Mesodermal cell (in vitro differentiated cells): ENCODE measurements around the gene KRT33A.
"Not testable (repeated sequence)": the region's sequence is repeated elsewhere in the genome, so short reads cannot be mapped to it uniquely, and the experiment has no call there.

Experiments used
- H3K27ac ChIP-seq: 2 replicates; pipeline ENCODE4 v1.7.0; 2013; ENCODE audit warnings: mild to moderate bottlenecking, low read depth, low read length, moderate library complexity; ENCODE audit not compliant: severe bottlenecking
- H3K36me3 ChIP-seq: 2 replicates; pipeline ENCODE4 v1.7.1; 2013; ENCODE audit warnings: mild to moderate bottlenecking, low read length, moderate library complexity; ENCODE audit not compliant: control insufficient read depth, insufficient read depth
- H3K4me1 ChIP-seq: one replicate; pipeline ENCODE4 v1.7.1; 2013; ENCODE audit warnings: mild to moderate bottlenecking, low read length; ENCODE audit not compliant: insufficient read depth, control insufficient read depth, poor library complexity, severe bottlenecking
- H3K4me3 ChIP-seq: 2 replicates; pipeline ENCODE4 v1.7.0; 2013; ENCODE audit warnings: low read length, control low read depth, mild to moderate bottlenecking; ENCODE audit not compliant: insufficient read depth, poor library complexity, severe bottlenecking; ENCODE audit errors: extremely low read depth
- H3K9me3 ChIP-seq: 2 replicates; pipeline ENCODE4 v1.7.1; 2013; ENCODE audit warnings: mild to moderate bottlenecking, low read length, moderate library complexity; ENCODE audit not compliant: control insufficient read depth
- WGBS, 2 experiments: methylation state at CpG; one replicate each; pipeline ENCODE4 v1.1.5; 2013; ENCODE audit warnings: missing lambda C conversion rate in 2 of 2; ENCODE audit not compliant: insufficient coverage in 2 of 2; 5-methylcytosine and 5-hydroxymethylcytosine counted together

KRT33A gene

DNA sequence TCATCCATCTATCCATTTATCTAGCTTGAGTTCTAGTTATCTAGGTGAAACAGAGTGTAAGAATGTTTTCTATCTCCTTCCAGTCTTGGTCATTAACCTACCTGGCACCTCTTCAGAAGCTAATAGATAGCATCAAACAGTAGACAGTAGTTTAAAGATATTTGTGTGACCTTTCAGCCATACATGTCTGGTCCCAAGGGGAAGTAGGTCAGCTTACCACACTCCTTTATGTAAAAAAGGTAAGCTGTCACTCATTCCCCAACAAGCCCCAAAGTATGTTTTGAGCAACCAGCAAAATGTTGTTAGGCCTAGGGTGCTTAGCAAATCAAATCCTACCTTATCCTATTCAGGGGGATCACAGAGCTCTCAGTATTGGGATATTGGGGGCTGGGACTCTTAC lies 15.4 kb upstream of the KRT33A start:
- peaks cover 24% of the 10 kb centered on the region for H3K4me1 ChIP-seq
- no peaks in the 10 kb centered on the region for H3K36me3 ChIP-seq
- H3K4me3 ChIP-seq: no peak overlapping the region
- no peak overlapping the region for H3K27ac ChIP-seq
- H3K9me3 ChIP-seq: no peaks in the 10 kb centered on the region

DNA sequence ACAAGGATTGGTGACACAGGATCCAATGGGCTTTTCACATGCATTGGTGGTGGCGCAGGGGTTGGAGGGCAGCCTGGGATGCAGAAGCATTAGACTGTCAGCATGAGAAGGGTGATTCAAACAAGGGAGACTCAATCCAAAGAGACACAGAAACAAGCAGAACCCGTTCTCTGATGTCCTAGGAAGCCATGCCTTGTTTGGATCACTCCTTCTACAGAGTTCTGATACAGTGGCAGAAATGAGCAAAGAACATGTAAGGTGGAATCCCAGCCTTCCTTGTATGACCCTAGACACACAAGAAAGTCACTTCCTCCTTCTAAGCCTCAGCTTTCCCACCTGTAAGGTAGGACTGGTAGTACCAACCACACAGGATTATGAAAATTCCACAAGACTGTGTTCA lies 13.3 kb upstream of the KRT33A start:
- Histone ChIP-seq H3K4me1 (peaks cover 26% of the 10 kb centered on the region), H3K4me3 (no peak overlapping the region), H3K9me3 (no peaks in the 10 kb centered on the region), H3K36me3 (no peaks in the 10 kb centered on the region), H3K27ac (no peak overlapping the region)
- 94% methylated on average over 2 of the region's 2 CpGs for WGBS, 2 experiments

DNA sequence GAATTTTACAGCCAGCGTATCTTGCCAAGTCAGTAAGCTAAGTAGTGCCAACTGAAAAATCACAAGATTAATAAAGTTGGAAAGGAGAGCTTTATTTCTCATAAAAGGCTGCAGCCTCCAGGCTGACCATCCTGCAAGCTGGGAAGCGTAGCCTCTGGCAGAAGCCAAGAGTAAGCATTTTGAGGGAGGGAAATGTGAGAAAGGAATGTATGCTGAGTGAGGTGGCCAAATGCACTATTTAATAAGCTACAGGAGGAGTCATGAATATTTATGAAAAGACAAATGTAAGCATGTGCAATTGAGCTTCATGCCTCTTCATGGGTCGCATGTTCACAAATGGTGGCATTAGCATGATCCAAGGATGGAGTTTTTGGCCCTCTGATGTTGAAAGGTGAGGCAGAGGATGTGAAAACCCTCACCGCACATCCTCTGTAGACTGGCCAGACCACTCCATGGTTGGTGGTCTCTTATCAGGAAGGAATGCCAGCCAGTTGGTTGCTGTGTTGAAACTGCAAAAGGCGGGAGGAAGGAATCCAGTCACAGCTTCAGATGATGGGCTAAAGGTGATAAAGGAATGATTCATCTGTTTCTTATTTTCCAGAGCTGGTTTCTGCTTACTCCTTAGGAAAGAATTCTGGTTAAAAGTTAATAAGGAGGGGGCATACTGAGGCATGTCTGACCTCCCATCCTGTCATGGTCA lies 9.8 kb upstream of the KRT33A start:
- no peaks in the 10 kb centered on the region for H3K36me3 ChIP-seq
- 78 to 96% methylated on average over 3 to 4 of the region's 5 CpGs for WGBS, 2 experiments
- peak overlapping the region; percentile 85 for H3K27ac ChIP-seq
- H3K4me3 ChIP-seq: no peak overlapping the region
- peaks cover 7% of the 10 kb centered on the region for H3K4me1 ChIP-seq
- no peaks in the 10 kb centered on the region for H3K9me3 ChIP-seq

GRCh38 chr17:41354536-41354935 lies 3.9 kb upstream of the KRT33A start:
- 100% methylated on average over 1 of the region's 4 CpGs; no CpG with 5 or more reads in 1 of the 2 experiments for WGBS, 2 experiments

DNA sequence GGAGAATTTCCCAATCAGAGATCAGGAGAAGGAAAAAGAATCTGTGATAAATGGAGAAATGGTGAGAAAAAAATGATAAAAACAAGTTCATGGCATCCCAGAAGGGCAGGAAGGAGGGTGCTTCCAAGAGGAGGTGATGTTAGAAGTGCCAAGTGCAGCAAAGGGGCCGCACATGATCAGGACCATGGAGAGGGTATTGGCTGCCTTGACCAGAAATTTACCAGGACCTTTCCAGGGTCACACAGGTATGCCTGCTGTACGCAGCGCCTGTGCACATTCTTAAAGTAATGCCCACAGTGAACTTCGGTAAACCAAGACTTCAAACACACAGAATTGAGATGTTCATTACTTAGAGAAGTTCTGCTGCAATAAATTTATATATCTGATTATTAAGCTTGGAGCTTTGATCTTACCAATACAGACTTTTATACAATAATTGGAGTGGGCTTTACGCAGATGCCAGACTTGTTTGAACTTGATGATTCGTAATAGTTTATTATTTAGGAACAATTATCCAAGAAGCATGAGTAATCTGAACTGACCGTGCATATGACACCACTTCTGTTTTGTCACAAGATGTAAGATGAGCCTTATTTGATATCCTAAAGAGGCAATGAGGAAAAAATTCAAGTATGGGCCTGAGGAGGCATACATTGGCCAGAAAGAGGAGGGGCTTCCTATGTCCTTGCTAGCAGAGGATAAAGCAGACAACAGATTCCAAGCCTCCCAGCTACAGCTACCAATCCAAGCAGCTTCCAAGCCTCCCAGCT lies 2.2 kb upstream of the KRT33A start:
- Histone ChIP-seq H3K36me3 (no peaks in the 10 kb centered on the region), H3K27ac (no peak overlapping the region), H3K4me1 (no peaks in the 10 kb centered on the region), H3K4me3 (no peak overlapping the region), H3K9me3 (no peaks in the 10 kb centered on the region)
- 73 to 85% methylated on average over 4 of the region's 7 CpGs for WGBS, 2 experiments

More at GRCh38 chr17:41354536-41354935, 3.9 kb upstream of the KRT33A start:
- no peak overlapping the region for H3K27ac ChIP-seq
- H3K9me3 ChIP-seq: no peaks in the 10 kb centered on the region
- H3K4me3 ChIP-seq: no peak overlapping the region
- H3K36me3 ChIP-seq: no peaks in the 10 kb centered on the region
- H3K4me1 ChIP-seq: no peaks in the 10 kb centered on the region

GRCh38 chr17:41351177-41351576 lies 549 bp upstream of the KRT33A start:
- no peaks in the 10 kb centered on the region for H3K4me1 ChIP-seq

GRCh38 chr17:41347869-41348760 lies 2.5 kb downstream of the KRT33A start:
- Histone ChIP-seq H3K4me3 (no peak overlapping the region), H3K27ac (no peak overlapping the region), H3K9me3 (peaks cover 3% of the 10 kb centered on the region), H3K36me3 (no peaks in the 10 kb centered on the region), H3K4me1 (no peaks in the 10 kb centered on the region)
- 88 to 92% methylated on average over 7 of the region's 7 CpGs for WGBS, 2 experiments

More at GRCh38 chr17:41351177-41351576, 549 bp upstream of the KRT33A start:
- Histone ChIP-seq H3K27ac (no peak overlapping the region), H3K4me3 (no peak overlapping the region), H3K9me3 (no peaks in the 10 kb centered on the region), H3K36me3 (no peaks in the 10 kb centered on the region)
- no CpG with 5 or more reads among the region's 2 CpGs for WGBS, 2 experiments

- H3K27ac ChIP-seq, H3K36me3 ChIP-seq, H3K4me1 ChIP-seq, H3K4me3 ChIP-seq: not testable (repeated sequence)
- peaks cover 12% of the 10 kb centered on the region for H3K9me3 ChIP-seq
- WGBS, 2 experiments: 93 to 98% methylated on average over 7 to 13 of the region's 16 CpGs
Measured at GRCh38 chr17:41346421-41346820, 4.2 kb downstream of the KRT33A start.

DNA sequence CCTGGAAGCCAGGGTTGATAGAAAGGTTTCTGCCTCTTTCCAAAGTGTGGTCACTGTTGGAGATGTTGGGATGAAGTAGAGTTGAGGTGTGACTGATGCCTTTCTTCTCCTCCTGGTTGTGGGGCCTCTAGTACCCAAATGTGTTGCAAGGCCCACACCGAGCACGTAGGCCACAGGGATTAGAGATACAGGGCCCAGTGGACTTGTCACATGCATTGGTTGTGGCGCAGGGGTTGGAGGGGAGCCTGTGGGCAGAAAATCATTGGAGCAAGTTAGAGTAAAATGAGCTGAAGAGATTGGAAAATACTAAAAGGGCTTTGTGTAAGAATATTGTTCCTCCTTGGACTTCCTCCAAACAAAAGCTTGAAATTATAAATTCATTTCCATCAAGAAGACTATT lies 4.6 kb downstream of the KRT33A start:
- H3K36me3 ChIP-seq: no peaks in the 10 kb centered on the region
- WGBS, 2 experiments: 95 to 96% methylated on average over 3 of the region's 3 CpGs
- no peak overlapping the region for H3K27ac ChIP-seq

DNA sequence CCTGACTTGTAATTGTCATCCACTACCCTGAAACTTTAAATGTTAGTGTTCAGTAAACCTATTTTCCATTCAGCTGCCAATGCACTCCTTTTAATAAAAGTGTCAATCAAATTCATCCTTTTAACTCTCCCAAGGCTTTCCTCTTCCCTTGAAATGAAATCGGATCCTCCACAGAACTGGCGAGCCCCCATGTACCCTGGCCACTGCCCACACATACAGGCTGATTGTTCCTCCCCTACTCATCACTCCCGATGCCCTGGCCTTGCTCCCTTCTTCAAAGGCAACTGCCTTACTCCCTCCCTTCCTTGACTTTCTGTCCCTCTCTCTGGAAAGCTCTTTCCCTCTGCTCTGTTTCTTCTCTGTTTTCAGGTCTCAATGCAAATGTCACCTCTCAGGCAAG lies 7.6 kb downstream of the KRT33A start:
- H3K9me3 ChIP-seq: peaks cover 18% of the 10 kb centered on the region
- H3K4me1 ChIP-seq: no peaks in the 10 kb centered on the region
- H3K27ac ChIP-seq: no peak overlapping the region
- no peaks in the 10 kb centered on the region for H3K36me3 ChIP-seq
- no peak overlapping the region for H3K4me3 ChIP-seq
- 82 to 97% methylated on average over 3 of the region's 3 CpGs for WGBS, 2 experiments

More for the DNA sequence above, 4.6 kb downstream of the KRT33A start:
- Histone ChIP-seq H3K9me3 (peaks cover 17% of the 10 kb centered on the region), H3K4me1 (no peaks in the 10 kb centered on the region), H3K4me3 (no peak overlapping the region)
